ENCODE data around the gene DGKB. TPM values are rescaled to one million over a fixed set of nuclear protein-coding genes. Genes with fewer than 3 reads are reported as not detected.

DGKB gene
- total RNA-seq, 1 donor: not detected

- TF ChIP-seq, protein P1, sequence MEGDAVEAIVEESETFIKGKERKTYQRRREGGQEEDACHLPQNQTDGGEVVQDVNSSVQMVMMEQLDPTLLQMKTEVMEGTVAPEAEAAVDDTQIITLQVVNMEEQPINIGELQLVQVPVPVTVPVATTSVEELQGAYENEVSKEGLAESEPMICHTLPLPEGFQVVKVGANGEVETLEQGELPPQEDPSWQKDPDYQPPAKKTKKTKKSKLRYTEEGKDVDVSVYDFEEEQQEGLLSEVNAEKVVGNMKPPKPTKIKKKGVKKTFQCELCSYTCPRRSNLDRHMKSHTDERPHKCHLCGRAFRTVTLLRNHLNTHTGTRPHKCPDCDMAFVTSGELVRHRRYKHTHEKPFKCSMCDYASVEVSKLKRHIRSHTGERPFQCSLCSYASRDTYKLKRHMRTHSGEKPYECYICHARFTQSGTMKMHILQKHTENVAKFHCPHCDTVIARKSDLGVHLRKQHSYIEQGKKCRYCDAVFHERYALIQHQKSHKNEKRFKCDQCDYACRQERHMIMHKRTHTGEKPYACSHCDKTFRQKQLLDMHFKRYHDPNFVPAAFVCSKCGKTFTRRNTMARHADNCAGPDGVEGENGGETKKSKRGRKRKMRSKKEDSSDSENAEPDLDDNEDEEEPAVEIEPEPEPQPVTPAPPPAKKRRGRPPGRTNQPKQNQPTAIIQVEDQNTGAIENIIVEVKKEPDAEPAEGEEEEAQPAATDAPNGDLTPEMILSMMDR (IDR thresholded peaks at IDR 0.05; ENCODE audit: insufficient read depth, low read depth, low read length): no peak
- no peak for DNase-seq (ENCODE audit: low read depth)
- no peak overlapping the region for H3K4me3 ChIP-seq (ENCODE audit: low read depth, low read length)
Measured at GRCh38 chr7:14745076-14745475, 157.5 kb downstream of the DGKB start.

DNA sequence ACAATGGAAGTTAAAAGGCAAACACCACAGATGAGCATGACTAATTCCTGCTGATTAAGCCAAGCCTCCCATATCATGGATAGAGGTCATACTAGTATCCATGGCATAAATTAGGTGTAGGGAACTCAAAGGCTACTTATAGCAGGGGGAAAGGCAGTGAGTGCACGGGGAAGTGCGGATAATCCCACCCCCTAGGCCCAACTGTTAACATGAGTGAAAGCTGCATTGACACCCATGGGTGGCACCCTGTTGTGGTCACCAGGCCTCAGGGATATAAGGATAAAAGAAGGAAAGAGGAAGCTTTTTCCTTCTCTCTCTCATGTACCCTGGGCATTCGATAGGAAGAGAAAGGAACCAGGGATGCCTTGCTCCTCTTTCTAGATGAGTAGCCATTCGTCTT lies 161.9 kb downstream of the DGKB start:
- no peak for DNase-seq (ENCODE audit: low read depth)
- TF ChIP-seq, protein P1 (IDR thresholded peaks at IDR 0.05; ENCODE audit: insufficient read depth, low read depth, low read length): no peak
- H3K4me3 ChIP-seq (ENCODE audit: low read depth, low read length): no peak overlapping the region

- TF ChIP-seq, protein P1 (IDR thresholded peaks at IDR 0.05; ENCODE audit: insufficient read depth, low read depth, low read length): no peak
- H3K4me3 ChIP-seq (ENCODE audit: low read depth, low read length): no peak overlapping the region
- no peak for DNase-seq (ENCODE audit: low read depth)
Measured at GRCh38 chr7:14739841-14740185, 162.7 kb downstream of the DGKB start.

- DNase-seq (ENCODE audit: low read depth): no peak
- TF ChIP-seq, protein P1 (IDR thresholded peaks at IDR 0.05; ENCODE audit: insufficient read depth, low read depth, low read length): no peak
Measured at GRCh38 chr7:14739168-14739840, 163.2 kb downstream of the DGKB start.

DNA sequence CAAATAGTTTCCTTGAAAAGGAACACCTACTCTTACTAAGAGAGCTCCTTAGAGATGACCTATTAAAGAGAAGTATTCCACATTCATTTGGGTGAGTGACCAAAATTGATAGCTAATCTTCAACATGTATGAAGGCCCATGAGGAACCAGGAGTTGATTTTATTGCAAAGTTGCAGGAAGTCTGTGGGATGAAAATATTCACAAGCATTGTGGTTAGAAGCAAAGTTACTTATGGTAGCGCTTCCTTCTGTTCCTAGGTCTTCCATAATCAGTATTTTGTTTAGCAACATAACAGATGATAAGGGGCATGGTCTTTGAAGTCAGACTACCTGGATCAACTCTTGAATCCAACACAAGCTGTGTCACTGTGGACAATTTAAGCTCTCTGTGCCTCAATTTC lies 164.5 kb downstream of the DGKB start:
- H3K4me3 ChIP-seq (ENCODE audit: low read depth, low read length): no peak overlapping the region

More at GRCh38 chr7:14739168-14739840, 163.2 kb downstream of the DGKB start:
- H3K4me3 ChIP-seq (ENCODE audit: low read depth, low read length): no peak overlapping the region

GRCh38 chr7:14734839-14735321 lies 167.7 kb downstream of the DGKB start:
- no peak for DNase-seq (ENCODE audit: low read depth)
- TF ChIP-seq, protein P1 (IDR thresholded peaks at IDR 0.05; ENCODE audit: insufficient read depth, low read depth, low read length): no peak
- H3K4me3 ChIP-seq (ENCODE audit: low read depth, low read length): no peak overlapping the region

More for the DNA sequence above, 164.5 kb downstream of the DGKB start:
- TF ChIP-seq, protein P1 (IDR thresholded peaks at IDR 0.05; ENCODE audit: insufficient read depth, low read depth, low read length): no peak
- no peak for DNase-seq (ENCODE audit: low read depth)

DNA sequence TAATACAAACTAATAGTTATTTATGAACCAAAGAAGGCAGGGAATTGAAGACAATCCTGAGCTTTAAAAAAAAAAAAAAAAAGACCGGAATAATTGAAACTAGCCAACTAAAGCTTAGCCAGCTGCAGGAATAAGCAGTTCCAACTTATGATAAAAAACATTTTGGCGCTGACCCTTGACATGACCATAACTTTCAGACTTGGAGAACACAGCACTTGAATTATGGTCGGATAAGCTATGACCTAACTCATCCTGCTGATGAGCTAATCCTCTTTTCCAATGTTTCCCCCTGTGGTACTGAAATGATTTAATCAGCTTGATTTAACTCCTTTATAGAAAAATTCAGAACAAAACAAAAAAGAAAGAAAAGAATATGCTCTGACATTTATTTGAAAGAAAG lies 181.8 kb downstream of the DGKB start:
- H3K4me3 ChIP-seq (ENCODE audit: low read depth, low read length): no peak overlapping the region
- no peak for DNase-seq (ENCODE audit: low read depth)
- TF ChIP-seq, protein P1 (IDR thresholded peaks at IDR 0.05; ENCODE audit: insufficient read depth, low read depth, low read length): no peak

Data from fibroblast of villous mesenchyme (primary cell).